ENCODE results near the gene FAT4. TPM values are rescaled to one million over a fixed set of nuclear protein-coding genes. Genes with fewer than 3 reads are reported as not detected.
A peak's percentile ranks its signal among the peaks of the same experiment; 100 is the strongest.

The FAT4 gene
- polyA plus RNA-seq, 1 donor from 2014 or later: 5.6 TPM

DNA sequence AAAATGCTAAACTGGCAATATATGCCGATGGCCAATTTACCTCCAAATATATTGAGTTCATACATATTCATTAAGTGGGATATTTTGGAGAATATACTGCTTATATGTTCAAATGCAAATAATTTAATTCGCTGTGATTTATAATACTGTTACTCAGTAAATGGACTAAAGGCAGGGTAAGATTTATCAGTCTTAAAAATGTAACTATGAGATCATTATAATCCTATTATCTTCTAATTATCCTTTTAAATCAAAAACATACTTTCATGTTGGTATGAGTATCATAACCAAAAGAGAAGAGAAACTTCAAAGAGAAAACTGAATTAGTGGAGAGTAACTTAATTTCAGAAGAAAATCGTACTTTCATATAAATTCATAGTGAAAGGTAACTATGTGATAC is 44.6 kb downstream of the FAT4 start:
- Histone ChIP-seq H3K9me2 (ENCODE audit: insufficient read depth, low read length) (no peaks in the 10 kb centered on the region), H3K79me2 (replicated peaks; ENCODE audit: insufficient read depth, low read length) (no peaks in the 10 kb centered on the region), H2AFZ (ENCODE audit: low read depth, low read length) (no peak overlapping the region), H3K36me3 (ENCODE audit: insufficient read depth, low read length) (no peaks in the 10 kb centered on the region), H3K9ac (ENCODE audit: low read length) (no peak overlapping the region), H3K27ac (ENCODE audit: low read length) (no peak overlapping the region), H4K20me1 (ENCODE audit: insufficient read depth) (no peaks in the 10 kb centered on the region), H3K27me3 (ENCODE audit: insufficient read depth, low read depth, low read length) (no peaks in the 10 kb centered on the region), H3K4me2 (ENCODE audit: low read length) (no peak overlapping the region), H3F3A (ENCODE audit: insufficient read depth, low read length, poor library complexity, severe bottlenecking) (no peaks in the 10 kb centered on the region), H3K9me3 (ENCODE audit: low read length) (no peaks in the 10 kb centered on the region), H3K4me3 (ENCODE audit: low read length) (no peak overlapping the region)
- TF ChIP-seq POLR2AphosphoS5 (IDR thresholded peaks at IDR 0.05): no peak
- no peak for TF ChIP-seq MXI1 (conservative IDR thresholded peaks at IDR 0.05; ENCODE audit: poor library complexity, severe bottlenecking)

DNA sequence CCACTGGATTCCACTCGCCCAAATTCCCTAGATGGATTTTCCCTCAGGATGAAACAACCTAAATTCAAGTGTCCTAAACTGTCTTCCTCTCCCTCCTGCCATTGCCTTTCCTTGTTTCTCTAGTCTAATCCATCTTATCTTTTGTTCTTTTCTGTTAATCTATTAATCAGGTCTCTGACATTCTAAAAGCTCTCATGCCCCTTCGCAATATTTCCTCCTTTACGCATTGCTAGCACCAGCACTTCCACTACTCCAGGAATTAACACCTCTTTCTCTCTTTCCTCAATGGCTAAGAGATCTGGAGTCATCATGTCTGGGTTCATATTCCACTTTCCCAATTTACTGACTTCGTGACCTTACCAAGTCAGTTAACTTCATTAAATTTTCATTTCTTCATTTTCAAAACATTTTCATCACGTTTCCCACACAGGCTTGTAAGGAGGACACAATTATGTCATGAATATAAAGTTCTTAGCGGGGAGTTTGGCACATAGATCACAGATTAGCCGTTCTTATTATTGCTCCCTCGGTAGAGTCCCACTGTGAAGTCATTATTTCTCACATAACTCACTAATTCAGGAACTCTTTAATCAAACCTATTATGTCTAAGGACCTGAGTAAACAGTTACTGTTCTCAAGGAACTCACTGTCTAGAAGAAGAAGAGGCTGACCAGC is 45.3 kb downstream of the FAT4 start:
- no peaks in the 10 kb centered on the region for H3K79me2 ChIP-seq (replicated peaks; ENCODE audit: insufficient read depth, low read length)
- H3K4me2 ChIP-seq (ENCODE audit: low read length): no peak overlapping the region
- no peaks in the 10 kb centered on the region for H3K36me3 ChIP-seq (ENCODE audit: insufficient read depth, low read length)
- TF ChIP-seq, protein P1, sequence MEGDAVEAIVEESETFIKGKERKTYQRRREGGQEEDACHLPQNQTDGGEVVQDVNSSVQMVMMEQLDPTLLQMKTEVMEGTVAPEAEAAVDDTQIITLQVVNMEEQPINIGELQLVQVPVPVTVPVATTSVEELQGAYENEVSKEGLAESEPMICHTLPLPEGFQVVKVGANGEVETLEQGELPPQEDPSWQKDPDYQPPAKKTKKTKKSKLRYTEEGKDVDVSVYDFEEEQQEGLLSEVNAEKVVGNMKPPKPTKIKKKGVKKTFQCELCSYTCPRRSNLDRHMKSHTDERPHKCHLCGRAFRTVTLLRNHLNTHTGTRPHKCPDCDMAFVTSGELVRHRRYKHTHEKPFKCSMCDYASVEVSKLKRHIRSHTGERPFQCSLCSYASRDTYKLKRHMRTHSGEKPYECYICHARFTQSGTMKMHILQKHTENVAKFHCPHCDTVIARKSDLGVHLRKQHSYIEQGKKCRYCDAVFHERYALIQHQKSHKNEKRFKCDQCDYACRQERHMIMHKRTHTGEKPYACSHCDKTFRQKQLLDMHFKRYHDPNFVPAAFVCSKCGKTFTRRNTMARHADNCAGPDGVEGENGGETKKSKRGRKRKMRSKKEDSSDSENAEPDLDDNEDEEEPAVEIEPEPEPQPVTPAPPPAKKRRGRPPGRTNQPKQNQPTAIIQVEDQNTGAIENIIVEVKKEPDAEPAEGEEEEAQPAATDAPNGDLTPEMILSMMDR (IDR thresholded peaks at IDR 0.05; ENCODE audit: poor library complexity, severe bottlenecking): no peak
- no peak for TF ChIP-seq RAD21 (conservative IDR thresholded peaks at IDR 0.05)
- TF ChIP-seq, protein P2, sequence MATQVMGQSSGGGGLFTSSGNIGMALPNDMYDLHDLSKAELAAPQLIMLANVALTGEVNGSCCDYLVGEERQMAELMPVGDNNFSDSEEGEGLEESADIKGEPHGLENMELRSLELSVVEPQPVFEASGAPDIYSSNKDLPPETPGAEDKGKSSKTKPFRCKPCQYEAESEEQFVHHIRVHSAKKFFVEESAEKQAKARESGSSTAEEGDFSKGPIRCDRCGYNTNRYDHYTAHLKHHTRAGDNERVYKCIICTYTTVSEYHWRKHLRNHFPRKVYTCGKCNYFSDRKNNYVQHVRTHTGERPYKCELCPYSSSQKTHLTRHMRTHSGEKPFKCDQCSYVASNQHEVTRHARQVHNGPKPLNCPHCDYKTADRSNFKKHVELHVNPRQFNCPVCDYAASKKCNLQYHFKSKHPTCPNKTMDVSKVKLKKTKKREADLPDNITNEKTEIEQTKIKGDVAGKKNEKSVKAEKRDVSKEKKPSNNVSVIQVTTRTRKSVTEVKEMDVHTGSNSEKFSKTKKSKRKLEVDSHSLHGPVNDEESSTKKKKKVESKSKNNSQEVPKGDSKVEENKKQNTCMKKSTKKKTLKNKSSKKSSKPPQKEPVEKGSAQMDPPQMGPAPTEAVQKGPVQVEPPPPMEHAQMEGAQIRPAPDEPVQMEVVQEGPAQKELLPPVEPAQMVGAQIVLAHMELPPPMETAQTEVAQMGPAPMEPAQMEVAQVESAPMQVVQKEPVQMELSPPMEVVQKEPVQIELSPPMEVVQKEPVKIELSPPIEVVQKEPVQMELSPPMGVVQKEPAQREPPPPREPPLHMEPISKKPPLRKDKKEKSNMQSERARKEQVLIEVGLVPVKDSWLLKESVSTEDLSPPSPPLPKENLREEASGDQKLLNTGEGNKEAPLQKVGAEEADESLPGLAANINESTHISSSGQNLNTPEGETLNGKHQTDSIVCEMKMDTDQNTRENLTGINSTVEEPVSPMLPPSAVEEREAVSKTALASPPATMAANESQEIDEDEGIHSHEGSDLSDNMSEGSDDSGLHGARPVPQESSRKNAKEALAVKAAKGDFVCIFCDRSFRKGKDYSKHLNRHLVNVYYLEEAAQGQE (IDR thresholded peaks at IDR 0.05; ENCODE audit: borderline replicate concordance): no peak
- no peak for TF ChIP-seq TAF1 (IDR thresholded peaks at IDR 0.05; ENCODE audit: low read depth)
- no peak for TF ChIP-seq EZH2 (IDR thresholded peaks at IDR 0.05; ENCODE audit: borderline replicate concordance, insufficient read depth, low read length, poor library complexity, severe bottlenecking)
- TF ChIP-seq POLR2AphosphoS5 (IDR thresholded peaks at IDR 0.05): no peak
- TF ChIP-seq EP300 (conservative IDR thresholded peaks at IDR 0.05; ENCODE audit: poor library complexity, severe bottlenecking): no peak
- H3K4me3 ChIP-seq (ENCODE audit: low read length): no peak overlapping the region
- H2AFZ ChIP-seq (ENCODE audit: low read depth, low read length): no peak overlapping the region
- no peaks in the 10 kb centered on the region for H3K9me3 ChIP-seq (ENCODE audit: low read length)
- no peak overlapping the region for H3K27ac ChIP-seq (ENCODE audit: low read length)
- no peak overlapping the region for H3K9ac ChIP-seq (ENCODE audit: low read length)
- no peaks in the 10 kb centered on the region for H3F3A ChIP-seq (ENCODE audit: insufficient read depth, low read length, poor library complexity, severe bottlenecking)
- no peaks in the 10 kb centered on the region for H4K20me1 ChIP-seq (ENCODE audit: insufficient read depth)
- no peaks in the 10 kb centered on the region for H3K27me3 ChIP-seq (ENCODE audit: insufficient read depth, low read depth, low read length)
- H3K9me2 ChIP-seq (ENCODE audit: insufficient read depth, low read length): no peaks in the 10 kb centered on the region

DNA sequence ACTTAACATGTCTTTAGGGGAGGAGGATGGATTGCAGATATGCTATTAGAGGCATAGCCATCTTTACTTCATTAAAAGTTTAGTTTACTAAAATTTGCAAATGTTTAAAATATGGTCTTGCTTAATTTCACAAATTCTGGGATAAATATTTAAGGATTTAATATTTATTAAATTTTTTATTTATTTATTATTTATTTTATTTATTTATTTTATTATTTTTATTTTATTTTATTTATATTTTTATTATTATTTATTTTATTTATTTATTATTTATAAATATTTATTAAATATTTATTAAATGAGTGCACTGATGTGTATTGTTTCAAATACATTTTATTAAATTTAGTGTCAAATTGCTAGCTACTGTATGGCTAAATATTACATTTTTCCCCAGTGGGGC is 46.0 kb downstream of the FAT4 start:
- no peak overlapping the region for H3K9ac ChIP-seq (ENCODE audit: low read length)
- no peaks in the 10 kb centered on the region for H4K20me1 ChIP-seq (ENCODE audit: insufficient read depth)
- TF ChIP-seq TAF1 (IDR thresholded peaks at IDR 0.05; ENCODE audit: low read depth): no peak
- TF ChIP-seq RAD21 (conservative IDR thresholded peaks at IDR 0.05): no peak
- no peak for TF ChIP-seq EP300 (conservative IDR thresholded peaks at IDR 0.05; ENCODE audit: poor library complexity, severe bottlenecking)
- TF ChIP-seq EZH2 (IDR thresholded peaks at IDR 0.05; ENCODE audit: borderline replicate concordance, insufficient read depth, low read length, poor library complexity, severe bottlenecking): no peak
- no peak for TF ChIP-seq SMC3 (conservative IDR thresholded peaks at IDR 0.05; ENCODE audit: poor library complexity)
- no peak for TF ChIP-seq MXI1 (conservative IDR thresholded peaks at IDR 0.05; ENCODE audit: poor library complexity, severe bottlenecking)
- TF ChIP-seq, protein P2 (IDR thresholded peaks at IDR 0.05; ENCODE audit: borderline replicate concordance): no peak
- TF ChIP-seq POLR2AphosphoS5 (IDR thresholded peaks at IDR 0.05): no peak
- TF ChIP-seq, protein P1 (IDR thresholded peaks at IDR 0.05; ENCODE audit: poor library complexity, severe bottlenecking): no peak
- peak overlapping the region; percentile 7 for H3K27ac ChIP-seq (ENCODE audit: low read length)
- H3K36me3 ChIP-seq (ENCODE audit: insufficient read depth, low read length): no peaks in the 10 kb centered on the region
- no peaks in the 10 kb centered on the region for H3F3A ChIP-seq (ENCODE audit: insufficient read depth, low read length, poor library complexity, severe bottlenecking)
- no peak overlapping the region for H2AFZ ChIP-seq (ENCODE audit: low read depth, low read length)
- no peaks in the 10 kb centered on the region for H3K9me3 ChIP-seq (ENCODE audit: low read length)
- H3K9me2 ChIP-seq (ENCODE audit: insufficient read depth, low read length): no peaks in the 10 kb centered on the region
- H3K4me2 ChIP-seq (ENCODE audit: low read length): no peak overlapping the region
- H3K4me3 ChIP-seq (ENCODE audit: low read length): no peak overlapping the region
- no peaks in the 10 kb centered on the region for H3K27me3 ChIP-seq (ENCODE audit: insufficient read depth, low read depth, low read length)
- no peaks in the 10 kb centered on the region for H3K79me2 ChIP-seq (replicated peaks; ENCODE audit: insufficient read depth, low read length)
